RKO (cell line): Measurements from ENCODE around the gene GNPAT.
A peak's percentile ranks its signal among the peaks of the same experiment; 100 is the strongest.

Experiments
- DNase-seq: peaks from one replicate; pipeline ENCODE4 v3.0.0-alpha.2; 2016; ENCODE audit warnings: low spot score

Gene GNPAT

DNA sequence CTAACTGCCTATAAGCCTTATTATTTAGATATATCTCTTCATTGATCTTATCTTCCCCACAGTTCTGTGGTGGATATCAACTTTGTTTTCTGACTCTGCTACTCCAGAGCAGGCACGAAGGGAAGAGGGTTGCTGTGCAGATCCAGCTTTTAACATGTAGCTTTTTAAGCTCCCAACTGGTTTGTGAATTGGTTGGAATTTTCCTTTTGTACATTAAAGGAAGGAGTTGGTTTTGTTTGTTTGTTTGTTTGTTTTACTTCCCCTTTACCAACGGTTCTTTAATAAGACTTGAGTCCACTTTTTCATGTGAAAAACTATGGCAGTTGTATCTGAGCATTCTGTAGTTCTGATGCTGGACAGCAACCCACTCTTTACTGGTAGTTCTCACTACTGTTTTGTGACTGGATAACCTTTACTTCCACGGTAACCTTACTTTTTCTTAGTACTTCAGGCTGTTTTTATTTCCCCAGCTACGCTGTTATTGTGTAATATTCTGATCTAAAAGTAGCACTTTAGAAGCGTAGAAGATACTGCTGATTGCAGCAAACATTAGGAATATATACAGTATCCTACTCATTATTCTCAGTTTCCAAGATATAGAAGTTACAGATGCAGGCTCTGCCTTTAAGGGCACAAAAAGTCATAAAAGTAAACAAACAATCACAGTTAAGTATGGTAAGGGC, 1.6 kb downstream of the GNPAT start:
- peak; percentile 37 for DNase-seq

DNA sequence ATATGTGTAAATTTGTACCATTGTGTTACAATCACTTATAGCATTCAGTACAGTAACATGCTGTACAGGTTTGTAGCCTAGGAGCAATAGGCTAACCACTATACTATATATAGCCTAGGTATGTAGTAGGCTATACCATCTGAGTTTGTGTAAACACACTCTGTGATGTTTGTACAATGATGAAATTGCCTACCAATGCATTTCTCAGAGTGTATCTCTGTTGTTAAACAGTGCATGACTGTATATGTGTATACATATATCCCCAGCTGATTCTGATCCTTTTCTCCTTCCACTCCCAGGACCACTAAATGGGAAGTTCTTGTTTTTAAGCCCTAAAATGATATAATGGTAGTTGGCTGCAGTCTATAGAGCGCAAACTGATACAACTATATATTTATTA, 7.8 kb downstream of the GNPAT start:
- no peak for DNase-seq

DNA sequence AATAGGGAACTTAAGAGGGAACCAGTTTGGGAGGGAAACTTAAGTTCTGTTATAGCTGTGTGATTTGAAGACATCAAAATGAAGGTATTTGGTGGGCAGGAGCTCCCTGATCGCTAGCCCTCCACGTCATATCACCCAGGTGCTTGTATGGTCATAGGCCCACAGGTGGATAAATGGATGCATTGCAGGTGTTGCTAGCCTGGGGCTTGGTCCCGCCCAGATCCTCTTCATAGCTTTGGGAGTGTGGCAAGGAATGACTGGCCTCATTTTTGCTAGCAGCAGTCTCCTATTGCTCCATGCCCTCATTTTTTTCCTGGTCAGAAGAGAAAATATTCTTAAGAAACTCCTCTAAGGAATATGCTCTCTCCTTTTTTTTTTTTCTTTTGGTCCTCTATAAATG, 11.3 kb downstream of the GNPAT start:
- no peak for DNase-seq

DNA sequence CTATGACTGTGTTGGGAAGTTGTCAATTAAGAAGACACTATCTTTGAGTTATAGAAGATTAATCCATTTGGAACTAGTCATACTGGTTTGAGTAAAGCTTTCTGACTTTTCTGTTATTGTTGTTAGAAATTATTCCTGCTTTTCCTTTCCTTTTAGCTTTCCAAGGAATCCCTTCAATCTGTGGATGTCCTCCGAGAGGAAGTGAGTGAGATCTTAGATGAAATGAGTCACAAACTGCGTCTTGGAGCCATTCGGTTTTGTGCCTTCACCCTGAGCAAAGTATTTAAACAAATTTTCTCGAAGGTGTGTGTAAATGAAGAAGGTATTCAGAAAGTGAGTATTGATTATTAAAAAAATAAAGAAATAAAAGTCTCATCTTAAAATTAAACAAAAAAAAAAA, 19.3 kb downstream of the GNPAT start:
- no peak for DNase-seq

DNA sequence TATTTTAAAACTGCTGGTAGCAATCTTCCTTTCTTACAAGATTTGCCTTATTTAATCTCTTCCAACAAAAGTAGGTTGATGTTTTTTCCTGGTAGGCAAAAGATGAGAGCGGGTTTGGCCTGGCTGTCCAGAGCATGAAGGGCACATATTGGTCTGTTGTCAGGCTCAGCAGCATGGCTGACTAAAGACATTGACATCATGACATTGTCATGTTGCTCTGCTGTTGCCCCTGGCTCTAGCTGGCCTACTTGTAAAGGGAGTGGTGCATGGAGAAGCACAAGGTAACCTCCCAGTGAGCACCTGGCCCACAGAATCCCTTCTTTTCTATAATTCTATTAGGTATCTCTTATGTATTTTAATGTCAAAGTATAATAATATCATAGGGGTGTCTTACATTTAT, 23.6 kb downstream of the GNPAT start:
- no peak for DNase-seq

DNA sequence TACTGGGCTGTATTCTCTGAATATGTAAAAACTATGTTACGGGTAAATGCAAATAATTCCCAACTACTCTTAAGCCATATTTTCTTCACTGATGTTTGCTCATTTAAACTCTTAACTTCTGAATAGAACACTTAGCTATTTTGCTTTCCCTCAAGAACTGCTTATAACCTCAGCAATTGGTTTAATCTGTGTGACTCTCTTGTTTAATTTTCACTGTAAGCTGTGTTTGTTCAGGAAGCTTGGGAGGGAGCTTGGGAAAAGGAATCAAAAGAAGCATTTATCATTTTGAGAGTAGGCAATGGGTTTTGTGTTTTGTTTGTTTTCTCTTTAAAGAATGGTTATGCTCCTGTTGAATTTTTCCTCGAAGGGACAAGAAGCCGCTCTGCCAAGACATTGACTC, 24.4 kb downstream of the GNPAT start:
- DNase-seq: no peak

DNA sequence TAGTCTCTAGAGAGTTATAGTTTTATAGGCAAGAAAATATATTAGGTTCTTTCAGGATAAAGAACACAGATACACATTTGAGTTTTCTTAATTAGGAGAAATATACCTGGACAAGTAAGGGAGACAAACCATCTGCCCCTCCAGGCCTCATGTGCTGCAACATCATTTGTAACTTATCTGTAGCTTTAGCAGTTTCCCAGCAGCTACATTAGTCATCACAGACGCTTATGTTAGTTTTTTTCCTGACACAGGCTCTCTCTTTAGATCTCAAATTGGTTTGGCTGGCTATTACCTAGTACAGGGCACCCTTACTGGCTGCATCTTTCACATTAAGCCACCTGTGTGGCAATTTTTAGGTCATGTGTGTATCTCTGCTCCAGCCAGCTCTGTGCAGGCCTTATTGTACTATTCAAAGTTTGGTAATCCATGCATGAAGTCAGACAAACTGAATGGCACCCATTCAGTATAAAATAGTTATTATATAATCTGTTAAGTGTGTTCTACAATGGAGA, 25.9 kb downstream of the GNPAT start:
- no peak for DNase-seq

DNA sequence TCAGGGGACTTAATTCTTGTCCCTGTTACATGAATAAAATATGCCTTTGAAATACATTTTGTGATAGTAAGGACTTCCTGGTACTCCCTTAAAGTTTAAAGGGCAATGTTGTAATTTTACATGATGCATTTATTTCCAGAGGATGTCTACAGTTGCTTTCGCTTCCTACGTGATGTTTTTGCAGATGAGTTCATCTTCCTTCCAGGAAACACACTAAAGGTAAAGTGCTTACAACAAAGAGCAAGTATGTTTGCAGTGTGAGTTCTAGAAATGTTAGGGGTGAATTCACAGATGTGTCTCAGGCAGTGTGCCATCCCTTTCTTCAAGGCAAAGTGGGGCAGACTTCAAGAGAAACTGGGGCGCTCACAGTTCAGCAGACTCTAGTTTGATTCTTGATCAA, 31.2 kb downstream of the GNPAT start:
- no peak for DNase-seq

DNA sequence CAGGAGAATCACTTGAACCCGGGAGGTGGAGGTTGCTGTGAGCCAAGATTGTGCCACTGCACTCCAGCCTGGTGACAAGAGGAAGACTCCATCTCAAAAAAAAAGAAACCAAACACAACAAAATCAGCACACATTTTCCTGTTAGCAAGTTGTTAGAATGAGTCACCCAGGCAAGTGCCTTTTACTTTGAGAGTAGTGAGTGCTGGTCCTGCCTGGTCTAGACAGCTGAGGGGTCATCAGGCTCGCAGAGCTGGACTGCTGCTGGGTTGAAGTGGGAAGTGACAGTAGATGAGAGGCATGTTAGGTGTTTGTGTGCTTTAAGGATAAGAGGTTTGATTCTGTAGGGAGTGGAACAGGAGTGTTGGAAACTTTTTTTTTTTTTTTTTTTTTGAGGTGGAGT, 31.9 kb downstream of the GNPAT start:
- DNase-seq: no peak

DNA sequence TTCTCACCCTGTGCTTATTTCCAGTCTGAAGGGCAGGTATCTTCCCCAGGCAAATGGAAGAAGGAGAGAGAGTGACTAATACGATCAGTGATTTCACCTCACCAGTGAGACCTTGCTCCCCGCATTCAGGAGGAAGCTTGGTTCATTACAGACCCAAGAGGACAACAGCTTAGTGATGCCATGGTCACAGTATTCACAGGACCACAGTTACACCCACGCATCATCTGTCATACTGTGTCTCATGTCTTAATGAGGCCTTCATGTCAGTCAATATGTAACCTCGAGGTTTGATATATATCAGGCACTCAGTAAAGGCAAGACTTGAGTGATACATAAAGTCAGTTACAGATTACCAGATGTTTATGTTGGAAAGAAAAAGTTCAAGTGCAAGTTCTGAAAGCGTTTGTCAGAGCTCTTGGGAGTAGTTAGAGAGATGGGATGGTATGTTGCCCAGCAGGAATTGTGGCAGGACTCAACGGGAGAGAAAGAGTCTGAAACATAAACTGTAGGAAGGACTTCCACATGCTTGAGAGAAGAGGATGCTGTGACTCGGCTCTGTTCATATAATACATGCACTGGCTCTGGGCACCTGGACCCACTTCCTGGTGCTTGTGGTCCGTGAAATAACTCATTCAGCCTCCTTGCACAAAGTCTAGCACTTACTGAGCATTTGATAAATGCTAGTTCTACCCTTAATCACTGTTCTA, 33.3 kb downstream of the GNPAT start:
- DNase-seq: no peak

DNA sequence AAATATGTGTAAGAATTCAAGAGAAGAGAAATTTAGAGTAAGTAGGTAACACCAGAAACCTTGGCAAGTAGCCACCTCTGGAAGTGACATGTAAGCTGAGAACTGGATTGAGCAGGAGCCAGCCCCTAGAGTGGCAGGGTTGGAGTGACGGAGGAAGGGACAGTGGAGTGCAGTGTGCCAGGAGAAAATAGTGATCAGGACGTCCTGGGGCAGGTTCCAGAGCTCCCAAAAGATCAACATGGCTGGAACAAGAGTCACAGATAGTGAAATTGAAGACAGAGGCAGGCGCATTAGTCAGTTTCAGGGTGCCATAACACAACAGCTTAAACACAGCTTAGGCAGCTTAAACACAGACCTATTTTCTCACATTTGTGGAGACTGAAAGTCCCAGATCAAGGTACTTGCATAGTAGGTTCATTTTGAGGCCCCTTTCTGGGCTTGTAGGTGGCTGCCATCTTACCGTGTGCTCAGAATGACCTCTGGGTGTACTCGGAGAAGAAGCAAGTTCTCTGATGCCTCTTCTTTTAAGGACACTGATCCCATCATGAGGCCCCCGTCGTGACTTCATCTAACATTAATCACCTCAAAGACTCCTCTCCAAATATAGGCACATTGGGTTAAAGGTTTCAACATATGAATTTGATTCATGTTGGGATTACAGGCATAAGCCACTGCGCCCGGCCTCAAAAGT, 37.2 kb downstream of the GNPAT start:
- DNase-seq: no peak

DNA sequence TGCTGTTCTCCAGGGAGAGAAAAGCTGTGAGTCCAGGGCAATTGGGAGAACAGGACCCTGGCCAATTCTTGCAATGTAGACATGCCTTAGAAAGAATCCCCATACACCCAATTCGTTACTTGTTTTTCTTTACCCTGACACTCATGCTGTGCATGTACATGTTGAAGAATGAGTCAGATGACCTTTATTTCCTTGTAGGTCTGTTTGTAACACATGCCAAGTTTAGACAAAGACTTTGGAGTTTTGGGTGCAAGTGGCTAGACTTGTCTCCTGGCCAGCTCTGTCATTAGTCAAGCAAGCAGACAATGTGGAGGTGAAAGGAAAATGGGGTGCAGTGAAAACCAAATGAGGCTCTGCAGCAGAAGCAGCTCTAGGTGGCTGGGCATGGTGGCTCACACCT, 38.1 kb downstream of the GNPAT start:
- DNase-seq: no peak

DNA sequence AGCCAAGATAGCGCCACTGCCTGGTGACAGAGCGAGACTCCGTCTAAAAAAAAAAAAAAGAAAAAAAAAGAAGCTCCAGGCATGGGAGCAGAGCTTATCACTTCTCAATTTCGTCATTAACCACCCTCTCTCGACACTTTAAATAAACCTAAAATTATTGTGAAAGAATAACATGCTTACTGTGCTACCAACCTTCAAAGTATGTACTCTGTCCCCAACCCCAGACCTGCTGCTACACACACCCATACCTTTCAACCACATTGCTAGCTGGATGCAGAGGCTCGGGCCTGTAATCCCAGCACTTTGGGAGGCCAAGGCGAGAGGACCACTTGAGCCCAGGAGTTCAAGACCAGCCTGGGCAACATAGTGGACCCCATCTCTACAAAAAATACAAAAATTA, 38.7 kb downstream of the GNPAT start:
- DNase-seq: no peak

DNA sequence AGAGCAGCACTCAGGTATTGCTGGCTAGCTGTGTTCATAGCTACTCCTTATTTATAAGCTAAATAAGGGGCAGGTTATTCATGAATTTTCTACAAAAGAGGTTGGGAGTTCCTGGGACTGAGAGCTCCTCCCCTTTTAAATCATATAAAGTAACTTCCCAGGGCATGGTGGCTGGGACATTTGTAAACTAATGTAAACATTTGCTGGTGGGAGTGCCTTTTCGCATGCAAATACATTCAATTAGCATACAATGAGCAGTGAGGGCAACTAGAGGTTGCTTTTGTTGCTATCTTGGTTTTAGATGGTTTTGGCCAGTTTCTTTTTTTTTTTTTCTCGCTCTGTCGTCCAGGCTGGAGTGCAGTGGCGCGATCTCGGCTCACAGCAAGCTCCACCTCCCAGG, 43.4 kb downstream of the GNPAT start:
- DNase-seq: no peak

DNA sequence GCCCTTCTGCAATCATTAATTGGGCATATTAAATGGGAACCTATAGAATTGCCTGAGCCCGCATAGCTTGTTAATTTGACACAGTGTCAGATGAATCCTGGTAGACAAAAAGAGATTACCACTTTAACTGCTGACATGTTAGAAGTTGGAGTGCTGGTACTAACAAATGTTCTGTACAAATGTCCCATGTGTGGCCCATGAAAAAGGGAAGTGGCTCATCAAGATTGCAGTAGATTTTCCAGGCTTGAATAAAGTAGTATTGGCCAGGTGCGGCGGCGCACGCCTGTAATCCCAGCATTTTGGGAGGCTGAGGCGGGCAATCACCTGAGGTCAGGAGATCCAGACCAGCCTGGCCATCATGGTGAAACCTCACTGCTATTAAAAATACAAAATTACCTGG, 45.6 kb downstream of the GNPAT start:
- no peak for DNase-seq

DNA sequence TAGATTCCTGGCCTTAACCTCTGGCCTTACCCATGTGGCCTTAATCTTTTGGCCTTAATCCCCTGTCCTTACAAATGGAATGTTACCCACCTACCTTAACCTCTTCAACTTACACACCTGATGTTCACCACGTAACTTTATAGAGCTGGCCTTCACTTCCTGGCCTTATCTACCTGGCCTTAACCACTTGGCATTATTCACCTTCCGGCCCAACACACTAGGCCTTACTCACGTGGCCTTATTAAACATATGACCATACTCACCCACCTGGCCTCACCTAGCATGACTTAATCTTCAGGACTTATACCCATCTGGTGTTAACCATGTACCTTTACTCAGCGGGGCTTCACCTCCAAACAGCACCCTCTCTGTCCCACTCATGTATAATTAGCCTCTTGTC, 54.9 kb downstream of the GNPAT start:
- no peak for DNase-seq

DNA sequence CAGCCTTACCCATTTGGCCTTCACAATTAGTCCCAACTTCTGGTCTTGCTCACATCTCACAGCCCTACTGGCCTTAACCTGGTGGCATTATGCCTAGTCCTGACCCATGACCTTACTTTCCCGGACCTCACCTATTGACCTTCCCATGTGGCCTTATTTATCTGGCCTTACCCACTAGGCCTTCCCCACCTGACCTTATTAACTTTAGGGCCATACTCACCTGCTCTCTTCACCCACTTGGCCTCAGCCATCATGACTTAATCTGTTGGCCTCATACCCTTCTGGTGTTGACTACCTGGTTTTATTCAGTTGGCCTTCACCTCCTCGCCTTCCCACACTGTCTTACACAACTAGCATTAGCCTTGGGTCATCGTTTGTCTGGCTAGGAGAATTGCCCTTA, 61.0 kb downstream of the GNPAT start:
- DNase-seq: no peak

DNA sequence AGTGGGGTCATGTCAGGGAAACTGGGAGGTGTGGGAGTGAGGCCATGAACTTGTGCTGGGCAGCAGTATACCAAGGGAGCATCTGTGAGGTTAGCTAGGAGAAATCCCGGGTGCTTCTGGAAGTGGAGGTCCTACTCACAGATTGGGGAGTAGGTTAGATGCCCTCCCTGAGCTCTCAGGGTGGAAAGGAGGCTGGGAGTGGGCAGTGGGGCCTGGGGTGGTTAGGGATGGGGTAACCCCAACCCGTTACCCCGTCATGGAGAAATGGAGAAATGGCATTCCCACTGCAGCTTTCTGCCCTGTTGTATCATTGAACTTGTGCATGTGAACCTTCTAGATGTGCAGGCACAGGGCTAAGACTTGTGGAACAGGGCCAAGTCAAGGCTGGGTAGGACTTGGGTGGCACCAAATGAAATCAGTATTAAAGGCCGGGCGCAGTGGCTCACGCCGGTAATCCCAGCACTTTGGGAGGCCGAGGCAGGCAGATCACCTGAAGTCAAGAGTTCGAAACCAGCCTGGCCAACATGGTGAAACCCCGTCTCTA, 69.5 kb downstream of the GNPAT start:
- no peak for DNase-seq

DNA sequence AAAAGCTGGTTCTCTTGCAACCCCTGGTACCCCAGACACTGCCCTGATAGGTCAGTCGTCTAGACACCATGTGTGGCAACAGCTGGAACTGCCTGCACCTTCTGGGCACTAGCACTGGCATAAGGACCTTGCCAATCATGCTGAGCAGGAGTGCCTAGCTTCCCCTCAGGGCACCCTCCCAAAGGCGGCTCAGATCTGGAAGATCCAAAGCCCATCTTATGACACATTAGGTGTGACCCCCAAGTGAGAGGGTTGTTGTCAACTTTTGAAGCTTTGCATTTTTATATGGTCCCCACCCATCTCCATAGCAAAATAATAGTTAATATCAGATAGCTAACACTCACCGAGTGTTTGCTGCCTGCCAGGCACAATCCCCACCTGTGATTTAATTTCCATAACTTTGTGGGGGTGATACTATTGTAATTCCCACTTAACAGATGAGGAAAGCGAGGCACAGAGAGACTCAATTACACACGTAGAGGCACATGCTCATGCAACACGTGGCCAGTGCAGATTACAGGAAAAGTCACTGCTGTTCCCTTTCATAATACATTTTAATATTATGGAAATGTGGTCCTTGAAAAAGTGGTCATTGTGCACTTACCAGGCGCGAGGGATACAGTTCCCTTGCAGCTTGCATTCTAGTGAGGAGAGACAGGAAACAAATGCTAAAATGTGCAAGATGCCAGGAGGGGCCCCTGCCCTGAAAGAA, 70.9 kb downstream of the GNPAT start:
- DNase-seq: no peak

DNA sequence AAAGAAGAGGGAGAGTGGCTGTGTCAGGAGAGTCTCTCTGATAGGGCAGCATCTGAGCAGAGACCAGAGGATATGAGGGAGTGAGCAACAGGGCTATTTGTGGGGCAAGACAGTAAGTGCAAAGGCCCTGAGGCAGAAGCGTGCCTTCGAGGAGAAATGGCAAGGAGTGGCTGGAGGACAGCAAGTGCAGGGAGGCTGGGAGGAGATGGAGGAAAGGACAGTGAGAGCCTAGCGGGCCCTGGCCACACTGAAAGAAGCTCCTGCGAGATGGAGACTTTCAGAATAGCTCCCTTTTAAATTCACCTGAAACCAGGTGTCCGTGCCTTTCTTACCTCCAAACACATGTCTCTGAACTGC, 71.4 kb downstream of the GNPAT start:
- no peak for DNase-seq

DNA sequence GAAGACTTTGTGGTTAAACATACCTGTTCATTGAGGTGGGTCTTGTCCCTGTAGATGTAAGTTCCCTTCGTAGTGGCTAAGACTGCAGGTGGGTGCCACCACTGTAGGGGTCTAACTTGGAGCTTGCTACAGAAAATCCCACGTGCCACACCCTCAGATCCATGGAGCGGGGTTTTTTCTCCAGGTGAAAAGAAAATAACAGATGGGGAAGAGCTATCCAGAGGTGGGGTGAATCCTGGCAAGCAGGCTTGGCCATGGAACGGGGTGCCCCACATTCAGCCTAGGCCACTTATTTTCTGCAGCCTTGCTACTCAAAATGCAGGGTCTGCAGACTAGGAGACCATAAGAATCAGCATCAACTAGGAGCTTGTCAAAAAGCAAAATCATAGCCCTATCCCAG, 72.6 kb downstream of the GNPAT start:
- DNase-seq: no peak

DNA sequence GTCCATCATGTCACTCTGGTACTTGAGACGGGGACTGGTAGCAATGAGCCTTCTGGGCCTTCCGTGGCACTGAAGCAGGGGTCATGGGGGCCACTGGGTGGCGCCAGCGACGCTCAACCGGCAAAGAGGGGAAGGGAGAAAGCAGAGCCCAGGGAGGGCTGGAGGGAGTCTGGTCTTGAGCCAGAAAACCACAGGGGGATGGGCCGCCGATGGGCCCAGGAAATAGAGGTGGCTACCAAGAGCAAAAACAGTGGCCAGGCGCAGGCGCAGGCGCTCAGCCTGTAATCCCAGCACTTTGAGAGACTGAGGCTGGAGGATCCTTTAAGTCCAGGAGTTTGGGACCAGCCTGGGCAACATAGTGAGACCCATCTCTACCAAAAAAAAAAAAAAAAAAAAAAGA, 74.9 kb downstream of the GNPAT start:
- no peak for DNase-seq
